Urinary bladder (tissue), 4 donors: ENCODE results near the gene MPP2. TPM values are rescaled to one million over a fixed set of nuclear protein-coding genes. Genes with fewer than 3 reads are reported as not detected.
"Not testable (repeated sequence)": the region's sequence is repeated elsewhere in the genome, so short reads cannot be mapped to it uniquely, and the experiment has no call there.

Source experiments
- DNase-seq: peaks from one replicate; pipeline ENCODE4 v3.0.0-alpha.2; 2015; ENCODE audit errors: extremely low spot score
- H3K27ac ChIP-seq: one replicate; pipeline ENCODE4 v1.5.1; 2013; ENCODE audit warnings: low read depth, mild to moderate bottlenecking, moderate library complexity
- H3K36me3 ChIP-seq: one replicate; pipeline ENCODE4 v1.6.1; 2013; ENCODE audit warnings: mild to moderate bottlenecking, moderate library complexity; ENCODE audit not compliant: insufficient read depth
- H3K4me1 ChIP-seq: one replicate; pipeline ENCODE4 v1.6.1; 2013; ENCODE audit warnings: mild to moderate bottlenecking, moderate library complexity; ENCODE audit not compliant: insufficient read depth
- H3K4me3 ChIP-seq: one replicate; pipeline ENCODE4 v1.5.1; 2013; ENCODE audit warnings: low read depth, low read length
- WGBS: extraction: QIAGEN DNeasy Blood & Tissue Kit; methylation state at CpG from one replicate; pipeline ENCODE4 v1.1.7; 2013; 5-methylcytosine and 5-hydroxymethylcytosine counted together
- polyA plus RNA-seq: library from polyadenylated mRNA; stranded (reverse); fragments of 200-250 nt; gene quantifications from one replicate; pipeline ENCODE4 v1.2.3, GENCODE V29; 2013
- total RNA-seq: library from RNA; depleted of rRNA; stranded (reverse); fragments of >200 nt; gene quantifications from one replicate; pipeline ENCODE4 v1.2.3, GENCODE V29; 2014
- donor health status: healthy with polysubstance abuse.
- donor health status: healthy.

Gene MPP2
- total and polyA plus RNA-seq, 2 donors, result 3.7 to 14.9 TPM

- 27% methylated on average over 3 of the region's 3 CpGs for WGBS
- no peak overlapping the region for H3K4me3 ChIP-seq
- H3K4me1 ChIP-seq, result no peaks in the 10 kb centered on the region
- no peak for DNase-seq
- no peaks in the 10 kb centered on the region for H3K36me3 ChIP-seq
- no peak overlapping the region for H3K27ac ChIP-seq
Observed at GRCh38 chr17:43905400-43905984, 1.8 kb downstream of the MPP2 start.

DNA sequence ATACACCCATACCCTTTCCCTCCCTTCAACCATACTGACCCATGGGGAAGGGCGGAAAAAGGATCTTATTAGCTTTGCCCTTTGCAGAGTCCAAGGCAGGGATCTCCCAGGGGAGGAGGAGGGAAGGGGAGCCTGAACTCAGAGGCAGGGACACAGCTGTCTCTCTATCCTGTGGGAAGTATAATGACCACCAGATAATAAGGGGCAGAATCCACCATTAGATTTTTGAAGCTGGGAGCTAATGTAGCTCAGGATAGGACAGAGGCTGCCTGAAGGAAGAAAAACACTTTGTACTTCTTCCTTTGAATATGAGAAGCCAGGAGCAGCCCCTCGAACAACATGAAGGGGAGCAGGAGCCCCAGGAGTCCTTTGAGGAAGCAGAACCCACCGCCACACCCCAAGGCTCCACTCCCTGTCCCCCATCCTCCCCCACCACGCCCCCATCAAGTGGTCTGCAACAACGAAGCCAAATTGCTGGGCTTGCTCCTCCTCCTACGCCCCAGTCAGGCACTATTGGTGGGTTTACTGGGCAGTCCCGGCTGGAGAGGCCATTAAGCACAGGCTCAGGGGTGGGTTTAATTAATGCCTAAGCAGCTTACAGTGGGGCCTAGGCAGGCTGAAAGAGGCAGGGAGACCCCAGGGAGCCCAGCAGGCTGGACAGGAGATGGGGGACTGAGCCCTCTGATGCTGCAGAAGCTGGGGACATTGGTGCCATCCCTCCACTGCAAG, 5.3 kb downstream of the MPP2 start:
- no peaks in the 10 kb centered on the region for H3K36me3 ChIP-seq
- DNase-seq, result no peak
- no peak overlapping the region for H3K27ac ChIP-seq
- 59% methylated on average over 7 of the region's 7 CpGs for WGBS
- no peak overlapping the region for H3K4me3 ChIP-seq
- H3K4me1 ChIP-seq, result no peaks in the 10 kb centered on the region

- Histone ChIP-seq H3K4me3 (peak overlapping the region; percentile 5), H3K36me3 (no peaks in the 10 kb centered on the region), H3K27ac (no peak overlapping the region), H3K4me1 (no peaks in the 10 kb centered on the region)
- 33% methylated on average over 13 of the region's 13 CpGs for WGBS
- DNase-seq, result no peak
Observed at GRCh38 chr17:43900858-43901754, 6.2 kb downstream of the MPP2 start.

- peak; percentile 63 for DNase-seq
- WGBS, result 2% methylated on average over 31 of the region's 31 CpGs
- H3K36me3 ChIP-seq, result no peaks in the 10 kb centered on the region
- H3K4me1 ChIP-seq, result no peaks in the 10 kb centered on the region
- peak overlapping the region; percentile 5 for H3K4me3 ChIP-seq
- no peak overlapping the region for H3K27ac ChIP-seq
Observed at GRCh38 chr17:43900183-43900857, 7.0 kb downstream of the MPP2 start.

DNA sequence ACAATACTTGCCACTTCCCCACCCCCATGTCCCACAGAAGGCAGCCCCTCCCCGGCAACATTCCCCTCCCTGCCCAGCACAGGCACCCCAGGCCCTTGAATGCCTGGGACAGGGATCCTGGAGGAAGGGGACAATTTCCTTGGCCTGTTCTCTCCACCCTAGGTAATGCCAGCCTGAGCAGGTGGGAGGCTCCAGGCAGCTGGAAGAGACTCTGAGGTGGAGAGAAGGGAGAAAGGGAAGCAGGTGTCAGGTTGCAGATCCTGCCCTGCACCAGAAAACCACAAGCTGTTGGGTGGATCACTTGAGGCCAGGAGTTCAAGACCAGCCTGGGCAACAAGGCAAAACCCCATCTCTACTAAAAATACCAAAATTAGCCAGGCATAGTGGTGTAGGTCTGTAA, 8.9 kb downstream of the MPP2 start:
- no peaks in the 10 kb centered on the region for H3K36me3 ChIP-seq
- H3K4me1 ChIP-seq, result no peaks in the 10 kb centered on the region
- DNase-seq, result no peak
- no peak overlapping the region for H3K27ac ChIP-seq
- no peak overlapping the region for H3K4me3 ChIP-seq
- WGBS, result 60% methylated on average over 1 of the region's 1 CpG

- Histone ChIP-seq H3K4me1 (no peaks in the 10 kb centered on the region), H3K4me3 (no peak overlapping the region), H3K27ac (no peak overlapping the region), H3K36me3 (no peaks in the 10 kb centered on the region)
- no peak for DNase-seq
- WGBS, result 86% methylated on average over 3 of the region's 3 CpGs
Observed at GRCh38 chr17:43897831-43898230, 9.5 kb downstream of the MPP2 start.

DNA sequence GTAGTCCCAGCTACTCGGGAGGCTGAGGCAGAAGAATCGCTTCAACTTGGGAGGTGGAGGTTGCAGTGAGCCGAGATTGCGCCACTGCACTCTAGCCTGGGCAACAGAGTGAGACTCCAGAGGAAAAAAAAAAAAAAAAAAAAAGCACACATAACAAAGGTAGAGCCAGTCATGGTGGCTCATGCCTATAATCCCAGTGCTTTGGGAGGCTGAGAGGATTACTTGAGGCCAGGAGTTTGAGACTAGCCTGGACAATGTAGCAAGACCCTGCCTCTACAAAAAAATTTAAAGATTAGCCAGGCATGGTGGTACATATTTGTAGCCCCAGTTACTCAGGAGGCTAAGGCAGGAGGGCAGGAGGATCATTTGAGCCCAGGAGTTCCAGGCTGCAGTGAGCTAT, 12.8 kb downstream of the MPP2 start:
- 96% methylated on average over 4 of the region's 4 CpGs for WGBS
- DNase-seq, H3K4me1 ChIP-seq, H3K4me3 ChIP-seq, H3K27ac ChIP-seq, H3K36me3 ChIP-seq: not testable (repeated sequence)

DNA sequence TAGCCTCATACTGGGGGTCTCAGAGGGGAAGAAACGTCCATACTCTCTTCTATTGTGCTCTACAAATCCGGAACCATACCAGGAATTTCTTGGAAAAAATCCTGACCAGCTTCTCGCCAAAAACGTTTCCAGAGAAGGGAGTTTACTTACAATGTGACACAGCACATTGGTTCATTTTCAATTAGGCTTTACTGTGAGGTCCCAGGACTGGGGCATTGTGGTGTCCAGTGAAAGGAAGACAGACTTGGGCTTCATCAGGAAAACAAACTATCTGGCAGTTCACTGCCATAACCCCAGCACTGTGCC, 14.7 kb downstream of the MPP2 start:
- 37% methylated on average over 4 of the region's 4 CpGs for WGBS
- Histone ChIP-seq H3K27ac (no peak overlapping the region), H3K4me1 (no peaks in the 10 kb centered on the region), H3K4me3 (no peak overlapping the region), H3K36me3 (no peaks in the 10 kb centered on the region)
- DNase-seq, result no peak

GRCh38 chr17:43891851-43892646, 15.3 kb downstream of the MPP2 start:
- WGBS, result 87% methylated on average over 5 of the region's 5 CpGs
- no peak for DNase-seq
- Histone ChIP-seq H3K4me3 (no peak overlapping the region), H3K36me3 (no peaks in the 10 kb centered on the region), H3K4me1 (no peaks in the 10 kb centered on the region), H3K27ac (no peak overlapping the region)

- H3K4me1 ChIP-seq, result no peaks in the 10 kb centered on the region
- no peak overlapping the region for H3K4me3 ChIP-seq
- DNase-seq, result no peak
- 89% methylated on average over 1 of the region's 1 CpG for WGBS
- no peak overlapping the region for H3K27ac ChIP-seq
- no peaks in the 10 kb centered on the region for H3K36me3 ChIP-seq
Observed at GRCh38 chr17:43890240-43890639, 17.1 kb downstream of the MPP2 start.

DNA sequence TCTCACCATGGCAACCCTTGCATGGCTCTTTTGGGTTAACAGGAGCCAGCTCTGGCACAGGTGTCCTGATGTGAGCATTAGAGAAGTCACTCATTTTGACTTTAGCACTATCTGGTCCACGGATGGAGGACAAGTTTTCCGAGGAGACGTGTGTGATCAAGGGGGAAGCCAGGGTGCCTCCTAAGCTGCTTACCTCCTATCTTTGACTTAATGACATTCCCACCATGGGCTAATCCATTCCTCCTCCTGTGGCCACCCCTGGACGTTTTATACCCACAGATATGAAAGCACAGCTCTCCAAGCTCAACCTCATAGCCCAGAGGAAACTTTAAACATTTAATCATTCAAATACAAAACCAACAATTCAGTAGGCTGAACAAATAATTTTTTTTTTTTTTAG, 18.8 kb downstream of the MPP2 start:
- no peak overlapping the region for H3K27ac ChIP-seq
- 83% methylated on average over 4 of the region's 4 CpGs for WGBS
- DNase-seq, result no peak
- no peaks in the 10 kb centered on the region for H3K36me3 ChIP-seq
- H3K4me3 ChIP-seq, result no peak overlapping the region
- H3K4me1 ChIP-seq, result no peaks in the 10 kb centered on the region

DNA sequence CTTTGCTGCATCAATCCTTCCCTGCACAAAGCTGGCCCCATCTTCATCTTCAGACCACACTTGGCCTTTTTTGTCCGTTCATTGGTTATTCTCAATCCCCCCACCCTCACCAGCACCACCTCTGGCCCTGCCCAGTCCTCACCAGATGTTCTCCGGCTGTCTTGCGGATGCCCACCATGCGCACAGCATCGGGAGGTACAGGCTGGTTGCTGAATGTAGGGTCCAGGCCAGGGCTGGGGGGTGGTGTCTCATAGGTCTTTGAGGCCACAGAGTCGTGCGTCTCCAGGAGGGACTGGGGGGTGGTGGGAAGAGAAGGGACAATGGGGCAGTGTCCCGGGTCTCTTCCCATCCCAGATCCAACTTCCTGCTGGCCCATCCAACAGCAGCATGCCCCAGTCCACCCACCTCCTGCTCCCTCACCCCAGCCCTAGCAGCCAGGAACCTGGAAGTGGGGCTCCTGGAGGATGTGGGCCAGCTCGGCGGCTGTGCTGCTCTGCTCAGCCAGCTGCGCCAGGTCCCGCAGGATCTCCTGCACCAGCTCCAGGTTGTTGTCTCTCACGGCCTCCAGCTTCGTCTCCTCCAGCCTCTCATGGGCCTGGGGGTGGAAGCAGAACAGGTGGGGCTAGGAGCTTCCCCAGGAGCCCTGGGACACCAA, 24.4 kb downstream of the MPP2 start:
- 89% methylated on average over 14 of the region's 14 CpGs for WGBS
- no peak for DNase-seq
- no peak overlapping the region for H3K27ac ChIP-seq
- H3K4me1 ChIP-seq, result no peaks in the 10 kb centered on the region
- H3K36me3 ChIP-seq, result no peaks in the 10 kb centered on the region
- no peak overlapping the region for H3K4me3 ChIP-seq
